NCI-H2227 (cell line): Measurements from ENCODE around the gene AARS2.

Experiments used
- DNase-seq: peaks from one replicate; lab custom pipeline; 2025; ENCODE audit not compliant: unreplicated experiment; lab: John Stamatoyannopoulos, UW

AARS2 gene

DNA sequence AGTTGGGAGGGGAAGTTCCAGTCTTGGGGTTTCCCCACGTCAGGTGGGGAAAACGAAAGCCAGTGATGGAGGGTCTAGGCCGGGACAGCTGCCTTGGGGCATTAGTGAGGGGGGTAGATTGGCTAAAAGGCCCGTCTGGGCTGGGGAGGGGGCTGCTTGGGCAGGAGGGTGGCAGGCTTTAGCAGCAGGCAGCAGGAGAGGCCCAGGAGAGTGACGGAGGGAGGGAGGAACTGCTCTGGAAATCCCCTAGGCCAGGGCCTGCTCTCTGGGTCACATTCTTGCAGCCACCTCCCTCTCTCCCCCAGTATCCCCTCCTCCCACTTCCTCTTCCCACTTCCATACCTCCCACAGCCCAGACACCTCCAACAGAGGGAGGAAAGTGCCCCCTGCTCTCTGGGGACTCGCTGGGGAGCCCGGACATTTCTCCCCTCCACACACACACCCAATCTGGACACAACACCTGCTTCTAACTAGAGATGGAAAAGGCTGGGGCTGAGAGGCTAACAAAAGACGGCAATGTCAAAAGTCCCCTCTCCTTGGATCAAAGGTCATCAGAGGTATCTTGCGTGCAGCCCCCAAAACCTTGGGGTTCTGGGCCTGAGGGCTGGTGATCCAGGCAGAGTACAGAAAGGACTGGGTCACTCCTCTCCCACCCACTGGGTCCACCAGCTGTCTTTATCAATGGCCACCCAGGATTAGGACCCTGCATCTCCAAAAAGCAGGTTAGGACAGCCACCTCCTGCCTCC, 49.6 kb downstream of the AARS2 start:
- DNase-seq, result no peak

DNA sequence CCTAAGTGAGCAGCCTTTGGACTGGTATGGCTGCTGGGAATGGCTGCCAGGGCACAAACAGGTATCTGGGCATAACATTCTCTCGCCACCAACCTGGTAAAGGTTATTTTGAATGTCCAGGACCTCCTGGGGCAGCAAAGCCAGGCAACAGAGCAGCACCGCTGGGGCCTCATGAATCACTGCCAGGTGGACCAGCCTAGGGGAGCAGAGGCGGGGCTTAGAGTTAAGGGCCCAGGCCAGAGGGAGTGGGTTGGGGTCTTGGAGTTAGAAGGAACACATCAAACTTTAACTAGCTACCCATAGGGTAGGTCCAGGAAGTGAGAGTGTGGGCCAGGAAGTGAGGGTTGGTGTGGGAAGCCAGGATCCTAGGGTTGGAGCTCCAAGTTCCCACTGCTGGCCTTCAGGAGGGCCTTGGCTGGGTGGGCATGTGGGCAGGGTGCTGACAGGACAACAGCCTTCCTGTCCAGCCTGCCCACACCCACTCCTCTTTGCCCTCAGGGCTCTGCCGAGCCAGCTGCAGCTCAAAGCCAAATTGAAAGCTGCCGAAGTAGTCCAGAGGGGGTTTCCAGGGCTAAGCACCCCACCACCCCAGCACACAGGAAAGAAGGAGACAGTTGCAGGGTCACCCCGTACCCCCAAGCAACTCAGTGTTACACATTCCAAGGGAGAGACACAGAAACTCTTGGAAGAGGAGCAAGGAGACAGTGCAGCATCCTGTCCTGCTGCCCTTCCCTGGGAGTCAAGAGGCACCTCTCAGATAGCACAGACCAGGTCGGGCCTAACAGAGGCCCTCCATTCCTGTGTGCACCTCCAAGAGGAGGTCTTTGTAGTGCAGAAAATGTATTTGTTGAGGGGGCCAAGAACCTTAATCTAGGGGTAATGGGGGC, 50.4 kb downstream of the AARS2 start:
- no peak for DNase-seq

DNA sequence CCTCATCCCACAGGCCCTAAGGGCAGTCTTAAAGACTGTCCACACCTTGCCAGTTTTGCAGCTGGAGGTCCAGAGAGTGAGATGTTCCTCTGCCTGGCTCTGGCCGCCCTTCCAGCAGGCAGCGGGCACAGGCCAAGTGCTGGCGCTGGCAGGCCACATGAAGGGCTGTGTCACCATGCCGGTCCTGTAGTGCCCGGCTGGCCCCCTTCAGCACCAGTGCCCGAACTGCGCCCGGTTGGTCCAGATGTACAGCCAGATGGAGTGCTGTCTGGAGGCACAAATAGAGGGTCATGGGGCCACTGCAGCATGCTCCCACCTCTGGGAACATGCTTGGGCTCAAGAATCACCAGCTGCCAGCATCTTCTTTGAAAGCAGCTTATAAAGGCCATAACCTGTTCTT, 51.6 kb downstream of the AARS2 start:
- no peak for DNase-seq

DNA sequence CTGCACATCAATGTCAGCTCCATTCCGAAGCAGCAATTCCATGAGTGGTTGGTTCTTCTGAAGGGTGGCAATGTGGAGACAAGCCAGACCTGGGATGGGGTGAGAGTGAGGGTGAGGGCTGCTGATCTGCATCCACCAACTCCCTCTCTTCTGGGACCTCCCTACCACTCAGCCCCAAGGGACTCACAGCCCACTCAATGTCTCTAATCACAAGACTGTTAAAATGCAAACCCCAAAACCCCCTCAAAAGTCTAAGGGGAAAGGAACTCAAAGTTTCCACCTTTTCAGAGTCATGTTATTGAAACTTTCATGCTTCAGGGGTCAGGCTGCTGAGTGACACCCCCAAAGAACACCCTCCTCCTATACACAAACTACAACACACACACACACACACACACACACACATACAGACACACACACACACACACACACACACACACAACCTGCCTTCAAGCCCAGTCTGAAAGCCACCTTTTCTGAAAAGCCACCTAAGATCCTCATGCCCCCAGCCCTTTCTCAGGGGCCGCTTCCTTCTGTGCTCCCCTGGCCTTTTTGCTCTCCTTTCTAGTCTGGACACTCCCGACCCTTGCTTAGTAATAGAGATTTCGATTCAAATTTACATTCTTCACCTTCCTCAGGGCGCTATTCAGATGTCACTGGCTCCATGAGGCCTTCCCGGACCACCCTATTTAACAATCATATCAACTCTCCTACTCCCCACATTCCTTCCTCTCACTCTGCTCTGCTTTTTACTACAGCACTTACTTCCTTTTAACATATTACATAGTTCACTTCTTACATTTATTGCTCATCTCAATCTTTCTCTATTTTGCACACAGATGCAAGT, 52.5 kb downstream of the AARS2 start:
- DNase-seq, result no peak

DNA sequence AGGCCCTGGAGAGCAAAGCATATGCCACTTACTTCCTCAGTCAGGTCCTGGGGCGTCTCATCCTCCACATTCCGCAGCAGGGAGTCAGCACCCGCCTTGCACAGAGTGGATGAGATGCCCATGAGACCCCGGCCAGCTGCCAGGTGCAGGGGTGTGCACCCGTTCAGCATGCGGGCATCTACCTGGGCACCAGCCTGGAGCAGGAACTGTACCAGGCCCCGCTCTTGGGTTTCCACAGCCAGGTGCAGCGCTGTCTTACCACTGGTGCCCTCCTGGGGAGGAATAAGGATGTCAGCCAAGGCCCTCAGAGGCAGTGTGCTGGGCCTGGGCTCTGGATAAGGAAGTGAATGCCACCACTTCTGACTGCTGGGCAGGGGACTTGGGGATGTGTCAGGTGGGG, 53.1 kb downstream of the AARS2 start:
- DNase-seq, result no peak

DNA sequence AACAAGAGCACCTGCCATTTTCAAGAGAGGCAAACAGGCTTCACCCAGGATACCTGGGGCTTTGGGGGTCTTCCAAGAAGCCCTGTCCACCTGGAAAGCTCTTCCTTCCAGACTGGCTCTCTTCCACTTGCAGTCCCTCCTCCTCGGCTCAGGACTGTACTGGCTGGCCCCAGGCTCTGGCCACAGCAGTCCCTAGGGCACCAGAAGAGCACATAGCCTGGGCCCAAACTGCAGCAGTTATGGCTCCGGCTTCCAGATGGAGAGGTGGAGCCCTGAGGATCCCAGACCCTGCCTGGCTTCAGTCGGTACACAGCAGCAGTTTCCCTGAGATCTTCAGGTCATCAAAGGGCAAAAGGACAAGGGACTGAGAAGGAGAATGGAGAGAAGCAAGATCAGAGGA, 54.2 kb downstream of the AARS2 start:
- no peak for DNase-seq

DNA sequence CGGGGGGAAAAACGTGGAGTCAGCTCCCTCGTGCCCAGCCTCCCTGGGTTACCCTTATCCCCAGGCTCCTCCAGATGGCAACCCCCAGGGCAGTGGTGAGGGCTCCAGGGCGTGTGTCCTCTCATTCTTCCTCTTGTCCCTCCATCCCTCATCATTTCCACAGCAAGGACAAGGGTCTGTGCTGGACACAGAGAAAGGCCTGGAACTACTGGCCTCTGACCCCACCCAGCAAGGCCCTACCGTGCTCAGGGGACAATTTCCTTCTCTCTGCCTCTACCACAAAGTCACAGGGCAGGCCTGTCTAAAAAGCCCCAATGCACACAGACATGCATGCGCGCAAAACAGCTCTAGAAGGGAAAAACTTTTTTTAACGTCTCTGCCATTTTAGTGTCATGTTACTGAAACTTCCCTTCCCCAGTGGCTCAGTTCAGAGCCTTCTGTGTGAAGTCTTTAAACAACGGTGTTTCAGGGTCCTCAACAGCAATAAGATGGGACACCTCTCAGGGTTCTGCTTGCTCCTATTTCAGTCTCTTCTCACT, 54.8 kb downstream of the AARS2 start:
- no peak for DNase-seq

DNA sequence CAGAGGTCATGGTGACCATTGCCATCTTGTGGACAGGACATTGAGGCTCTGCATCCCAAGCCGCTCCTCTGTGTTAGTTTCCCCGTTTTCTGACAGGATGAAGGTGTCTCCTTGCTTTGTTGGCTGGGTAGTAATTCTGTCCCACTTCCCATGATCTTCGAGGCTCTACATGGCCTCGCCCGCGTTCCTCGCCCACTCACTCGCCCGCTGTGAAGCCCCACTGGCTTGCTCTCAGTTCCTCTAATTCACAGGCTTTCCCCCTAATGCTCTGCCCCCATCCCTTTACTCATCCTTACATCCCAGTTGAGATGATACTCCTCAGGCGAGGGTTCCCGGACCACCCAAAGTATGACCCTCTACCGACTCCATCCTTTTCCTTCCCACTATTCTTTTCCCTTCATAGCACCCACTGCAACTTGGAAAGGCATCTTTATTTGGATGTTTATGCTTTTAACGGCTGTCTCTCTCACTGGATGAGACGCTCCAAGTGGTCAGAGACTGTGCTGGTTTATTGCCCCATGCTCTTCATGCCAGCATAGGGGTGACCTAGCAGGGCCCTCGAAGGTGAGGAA, 55.3 kb downstream of the AARS2 start:
- DNase-seq, result no peak

DNA sequence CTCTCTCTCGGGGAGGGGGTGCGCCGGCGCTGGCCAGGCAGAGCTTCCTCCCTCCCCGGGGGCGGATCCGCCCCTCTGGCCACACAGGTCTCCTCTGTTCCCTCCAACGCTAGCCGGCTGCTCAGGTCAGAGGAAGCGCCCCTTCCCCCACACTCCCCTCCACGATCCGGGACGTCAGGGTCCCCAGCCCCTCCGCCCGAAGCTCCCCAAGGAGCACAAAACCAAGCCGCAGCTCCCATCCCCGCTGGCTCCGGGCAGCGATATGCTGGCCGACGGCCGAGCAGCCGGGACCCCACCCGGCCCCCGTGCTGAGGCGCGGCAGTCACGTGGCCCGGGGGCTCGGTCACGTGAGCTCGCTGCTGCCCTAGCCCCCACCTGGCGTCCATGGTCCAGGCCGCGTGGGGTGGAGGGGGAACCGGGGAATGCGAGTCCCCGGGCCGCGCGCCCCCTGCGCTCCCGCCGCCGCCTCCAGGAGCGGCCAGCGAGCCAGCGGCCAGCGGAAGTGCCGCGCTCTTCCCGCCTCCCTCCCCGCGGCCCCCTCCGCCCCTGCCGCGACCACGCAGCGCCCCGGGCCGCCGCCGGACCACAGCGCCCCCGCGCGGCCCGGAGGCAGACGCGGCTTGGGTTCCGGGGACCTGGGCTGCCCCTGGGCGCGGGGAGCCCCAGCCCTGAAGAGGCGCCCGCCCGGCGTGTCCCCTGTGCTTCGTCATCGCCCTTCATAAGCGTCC, 56.0 kb downstream of the AARS2 start, which contains the start of gene SLC35B2:
Gene SLC35B2, minus strand, starts transcription at position 504 of the 728 bp plus-strand sequence. Its CDS starts 118 bp downstream, at position 386.
- peak; percentile 86 for DNase-seq

DNA sequence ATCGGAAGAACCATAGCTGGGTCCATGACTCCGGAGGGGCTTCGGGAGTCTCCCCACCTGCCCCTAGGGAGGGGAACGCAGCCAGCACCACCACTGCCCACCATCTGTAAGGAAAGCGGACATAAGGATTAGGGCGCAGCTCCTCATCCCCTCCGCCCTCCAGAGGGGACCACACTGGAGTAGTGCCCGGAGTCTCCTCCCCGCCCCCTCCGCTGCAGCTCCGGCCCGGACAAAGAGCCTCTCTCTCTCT, 56.4 kb downstream of the AARS2 start:
- no peak for DNase-seq

DNA sequence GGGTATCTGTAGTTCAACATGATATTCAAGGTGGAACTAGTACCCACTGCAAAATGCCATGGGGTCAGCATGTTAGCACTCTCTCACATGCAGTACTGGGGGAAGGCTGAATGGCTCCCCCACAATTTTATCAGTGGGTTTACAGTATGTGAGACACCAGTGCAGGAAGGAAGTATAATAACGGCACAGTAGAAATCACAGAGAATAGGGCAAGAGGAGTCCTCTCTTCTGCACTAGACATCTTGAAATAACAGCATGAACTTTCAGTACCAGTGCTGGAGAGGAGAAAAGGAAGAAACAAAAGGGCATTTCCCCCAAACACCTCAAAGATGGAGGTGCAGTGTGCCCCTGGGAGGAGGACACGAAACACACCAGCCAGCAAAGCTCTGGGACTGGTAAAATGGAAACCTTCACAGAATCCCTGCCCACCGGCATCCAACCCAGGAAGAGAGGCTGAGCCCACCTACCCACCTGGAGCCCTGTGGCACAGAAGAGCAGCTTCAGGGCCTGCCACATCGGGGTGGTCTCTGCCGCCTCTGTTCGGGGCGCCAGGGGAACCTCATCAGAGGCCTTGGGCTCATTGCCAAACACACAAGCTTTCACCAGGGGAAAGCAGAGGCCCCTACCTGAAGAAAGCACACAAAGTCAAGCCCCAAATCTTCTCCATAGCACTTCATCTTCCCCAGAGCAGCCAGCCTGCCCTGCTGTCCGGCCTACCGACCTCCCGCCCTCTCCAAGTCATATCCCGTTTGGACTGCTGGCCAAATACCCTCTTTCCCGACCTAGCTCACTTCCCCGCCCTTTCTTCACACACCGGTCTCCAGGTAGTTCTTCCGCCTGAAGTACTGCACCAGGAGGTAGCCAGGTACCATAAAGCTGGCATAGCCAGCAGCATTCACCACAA, 57.0 kb downstream of the AARS2 start:
- DNase-seq, result no peak

DNA sequence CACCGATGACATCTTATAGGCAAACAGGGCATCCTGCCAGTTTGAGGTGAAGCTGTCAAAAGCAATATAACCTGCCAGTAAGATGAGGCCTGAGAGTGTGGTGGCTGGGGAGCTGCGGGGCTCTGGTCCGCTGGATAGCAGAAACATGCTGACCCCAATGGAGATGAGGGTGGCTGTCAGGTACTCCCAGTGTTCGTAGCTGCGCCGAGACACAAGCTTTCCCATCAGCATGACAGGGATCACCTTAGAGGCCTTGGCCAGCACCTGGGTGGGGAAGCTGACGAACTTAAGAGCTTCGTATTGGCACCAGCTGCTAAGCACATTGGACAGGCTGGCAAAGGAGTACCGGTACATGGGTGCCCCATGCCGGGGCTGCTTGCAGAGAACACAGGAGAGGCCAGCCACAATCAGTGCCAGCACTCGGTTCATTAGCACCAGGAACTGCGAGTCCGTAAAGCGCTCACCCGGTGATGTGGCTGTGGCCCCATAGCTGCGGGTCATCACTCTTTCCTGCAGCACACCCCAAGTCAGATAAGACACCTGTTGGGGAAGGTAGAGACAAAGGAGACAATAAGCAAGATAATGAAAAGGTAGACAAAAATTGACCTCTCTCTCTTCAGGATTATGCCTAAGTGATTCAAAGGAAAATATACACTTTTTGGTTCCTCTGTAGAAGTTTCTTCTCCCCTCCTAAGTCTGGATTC, 57.9 kb downstream of the AARS2 start:
- DNase-seq, result no peak

DNA sequence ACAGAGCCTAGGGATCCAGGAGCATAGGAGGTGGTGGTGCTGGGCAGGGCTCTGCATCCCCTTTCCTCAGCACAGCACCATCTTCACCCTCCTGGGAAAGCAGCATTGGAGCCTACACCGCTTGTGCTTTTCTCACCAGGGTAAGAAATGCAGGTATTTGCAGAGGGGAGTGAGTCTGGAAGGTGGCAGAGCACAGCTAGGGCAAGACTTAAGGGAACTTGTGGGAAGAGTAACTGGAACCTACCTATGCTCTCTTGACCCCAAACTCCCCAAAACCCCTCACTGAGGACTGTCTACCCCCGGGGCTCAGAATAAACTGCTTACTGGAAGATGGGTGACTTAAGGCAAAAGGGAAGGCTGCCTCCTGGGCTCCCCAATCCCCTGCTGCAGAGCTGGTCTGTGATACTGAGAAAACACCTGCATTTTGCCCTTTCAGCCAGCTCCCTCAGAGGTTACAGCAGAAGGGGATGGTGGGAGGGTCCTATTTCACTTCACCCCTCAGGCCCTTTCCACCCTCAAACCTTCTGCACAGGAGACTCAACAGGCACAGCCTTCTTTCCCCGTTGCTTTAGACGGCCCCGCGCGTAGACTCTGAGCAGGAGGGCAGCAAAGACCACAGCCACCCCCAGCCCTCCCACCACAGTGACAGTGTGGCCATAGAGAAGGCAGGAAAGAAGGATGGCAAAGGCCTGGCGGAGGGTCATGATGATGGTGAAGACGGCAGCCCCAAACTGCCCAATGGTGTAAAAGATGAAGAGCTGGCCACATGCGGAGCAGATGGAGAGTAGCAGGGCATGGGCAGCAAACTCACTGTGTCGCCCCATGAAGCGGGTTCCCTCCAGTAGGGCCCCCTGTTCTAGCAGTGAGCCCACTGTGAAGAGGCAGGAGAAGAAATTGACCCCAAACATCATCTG, 58.7 kb downstream of the AARS2 start:
- no peak for DNase-seq

DNA sequence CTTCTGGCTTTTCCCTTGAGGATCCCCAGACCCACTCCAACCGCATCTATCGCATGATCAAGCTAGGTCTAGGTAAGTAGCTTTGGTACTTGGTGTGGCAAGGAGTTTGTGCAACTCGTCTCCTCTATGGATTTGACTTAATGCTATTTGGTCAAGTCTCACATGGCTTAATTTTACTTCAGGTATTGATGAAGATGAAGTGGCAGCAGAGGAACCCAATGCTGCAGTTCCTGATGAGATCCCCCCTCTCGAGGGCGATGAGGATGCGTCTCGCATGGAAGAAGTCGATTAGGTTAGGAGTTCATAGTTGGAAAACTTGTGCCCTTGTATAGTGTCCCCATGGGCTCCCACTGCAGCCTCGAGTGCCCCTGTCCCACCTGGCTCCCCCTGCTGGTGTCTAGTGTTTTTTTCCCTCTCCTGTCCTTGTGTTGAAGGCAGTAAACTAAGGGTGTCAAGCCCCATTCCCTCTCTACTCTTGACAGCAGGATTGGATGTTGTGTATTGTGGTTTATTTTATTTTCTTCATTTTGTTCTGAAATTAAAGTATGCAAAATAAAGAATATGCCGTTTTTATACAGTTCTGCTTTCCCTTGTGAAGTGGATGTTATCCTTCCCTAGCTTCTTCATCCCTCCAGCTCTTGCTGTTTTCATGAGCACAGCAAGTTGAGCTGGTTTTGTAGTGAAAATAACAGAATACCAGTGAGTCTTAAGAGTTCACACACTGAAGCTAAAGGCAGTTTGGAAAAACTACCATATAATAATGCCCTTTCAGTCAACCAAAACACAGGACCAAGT, 59.6 kb downstream of the AARS2 start:
- peak; percentile 30 for DNase-seq

DNA sequence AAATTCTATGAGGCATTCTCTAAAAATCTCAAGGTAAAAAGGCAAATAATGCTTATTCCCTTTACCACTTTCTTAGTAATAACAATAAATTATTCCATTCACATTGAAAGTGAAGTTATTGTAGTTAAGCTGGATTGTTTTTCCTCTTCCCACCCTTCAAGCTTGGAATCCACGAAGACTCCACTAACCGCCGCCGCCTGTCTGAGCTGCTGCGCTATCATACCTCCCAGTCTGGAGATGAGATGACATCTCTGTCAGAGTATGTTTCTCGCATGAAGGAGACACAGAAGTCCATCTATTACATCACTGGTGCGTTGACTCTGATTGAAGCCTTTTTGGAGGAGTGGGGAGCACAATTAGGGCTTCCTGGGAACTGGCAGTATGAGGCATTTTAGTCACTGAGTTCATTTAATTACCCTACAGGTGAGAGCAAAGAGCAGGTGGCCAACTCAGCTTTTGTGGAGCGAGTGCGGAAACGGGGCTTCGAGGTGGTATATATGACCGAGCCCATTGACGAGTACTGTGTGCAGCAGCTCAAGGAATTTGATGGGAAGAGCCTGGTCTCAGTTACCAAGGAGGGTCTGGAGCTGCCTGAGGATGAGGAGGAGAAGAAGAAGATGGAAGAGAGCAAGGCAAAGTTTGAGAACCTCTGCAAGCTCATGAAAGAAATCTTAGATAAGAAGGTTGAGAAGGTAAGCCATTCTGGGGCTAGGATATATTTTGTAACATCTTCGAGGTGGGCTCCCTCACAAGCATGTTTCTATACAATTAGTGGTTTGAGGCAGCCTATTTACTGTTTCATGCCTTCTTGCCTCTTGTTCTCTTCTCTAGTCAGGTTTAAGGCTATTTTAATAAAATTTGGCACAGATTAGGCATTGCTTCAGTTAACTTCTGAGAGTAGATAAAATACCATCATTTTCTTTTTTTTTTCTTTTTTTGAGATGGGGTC, 61.3 kb downstream of the AARS2 start:
- DNase-seq, result no peak

DNA sequence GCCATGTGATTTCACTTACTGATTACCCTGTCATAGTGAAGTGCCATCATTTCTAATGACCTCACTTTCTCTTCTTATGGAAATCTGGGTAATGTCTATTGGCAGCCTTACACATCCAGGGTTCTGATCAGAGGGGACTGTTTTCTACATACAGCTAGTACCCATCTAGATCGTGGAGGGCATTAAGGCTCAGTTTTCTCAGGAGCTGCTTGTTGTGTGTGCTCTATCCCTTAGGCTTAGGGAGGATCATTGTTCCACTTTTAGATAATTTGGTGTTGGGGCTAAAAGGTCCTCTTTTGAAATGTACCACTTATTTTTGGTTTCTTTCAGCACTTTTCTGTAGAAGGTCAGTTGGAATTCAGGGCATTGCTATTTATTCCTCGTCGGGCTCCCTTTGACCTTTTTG, 62.4 kb downstream of the AARS2 start:
- no peak for DNase-seq
